IPS DF 6.9 (cell line): ENCODE data around the gene NPTN.
"Not testable (repeated sequence)": the region's sequence is repeated elsewhere in the genome, so short reads cannot be mapped to it uniquely, and the experiment has no call there.

Experiments
- DNase-seq: peaks from one replicate; pipeline ENCODE4 v3.0.0-alpha.2; 2013; ENCODE audit warnings: low read depth, low spot score
- H3K27ac ChIP-seq: one replicate; pipeline ENCODE4 v1.5.1; 2013; ENCODE audit warnings: low read length, control low read depth
- H3K27me3 ChIP-seq: 2 replicates; pipeline ENCODE4 v1.6.1; 2013; ENCODE audit warnings: mild to moderate bottlenecking, low read length; ENCODE audit not compliant: control insufficient read depth, insufficient read depth
- H3K36me3 ChIP-seq: 2 replicates; pipeline ENCODE4 v1.6.1; 2013; ENCODE audit warnings: low read length; ENCODE audit not compliant: control insufficient read depth, insufficient read depth
- H3K4me1 ChIP-seq: 2 replicates; pipeline ENCODE4 v1.6.1; 2013; ENCODE audit warnings: low read length; ENCODE audit not compliant: control insufficient read depth, insufficient read depth
- H3K4me3 ChIP-seq: 2 replicates; pipeline ENCODE4 v1.5.1; 2013; ENCODE audit warnings: mild to moderate bottlenecking, low read length
- H3K9me3 ChIP-seq: 2 replicates; pipeline ENCODE4 v1.6.1; 2013; ENCODE audit warnings: low read length, inconsistent platforms; ENCODE audit not compliant: control insufficient read depth, insufficient read depth
- WGBS: extraction: QIAGEN DNeasy Blood & Tissue Kit; methylation state at CpG from one replicate; pipeline ENCODE4 v1.1.7; 2013; ENCODE audit warnings: mixed read lengths, missing lambda C conversion rate; ENCODE audit not compliant: insufficient read length, insufficient coverage; 5-methylcytosine and 5-hydroxymethylcytosine counted together

Gene NPTN

DNA sequence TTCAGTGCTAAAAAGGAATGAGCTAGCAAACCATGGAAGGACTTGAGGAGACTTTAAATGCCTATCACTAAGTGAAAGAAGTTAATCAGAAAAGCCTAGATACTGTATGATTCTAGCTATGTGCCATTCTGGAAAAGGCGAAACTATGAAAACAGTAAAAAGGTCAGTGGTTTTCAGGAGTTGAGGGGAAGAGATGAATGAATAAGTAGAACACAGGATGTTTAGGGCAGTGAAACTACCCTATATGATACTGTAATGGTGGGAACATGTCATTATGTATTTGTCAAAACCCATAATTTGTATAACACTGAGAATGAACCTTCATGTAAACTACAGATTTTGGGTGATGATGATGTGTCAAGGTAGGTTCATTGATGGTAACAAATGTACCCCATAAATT, 41.4 kb upstream of the NPTN start:
- Histone ChIP-seq H3K4me3 (no peak overlapping the region), H3K9me3 (no peaks in the 10 kb centered on the region), H3K27ac (no peak overlapping the region), H3K36me3 (no peaks in the 10 kb centered on the region), H3K4me1 (no peaks in the 10 kb centered on the region), H3K27me3 (no peaks in the 10 kb centered on the region; the same call in 1 of the 2 replicates)
- no CpG with 5 or more reads among the region's 1 CpG for WGBS
- DNase-seq, result no peak

GRCh38 chr15:73660455-73660854, 27.3 kb upstream of the NPTN start:
- no peak overlapping the region for H3K4me3 ChIP-seq
- H3K27me3 ChIP-seq, result no peaks in the 10 kb centered on the region
- no peak for DNase-seq
- no peaks in the 10 kb centered on the region for H3K9me3 ChIP-seq
- H3K27ac ChIP-seq, result no peak overlapping the region
- H3K4me1 ChIP-seq, result no peaks in the 10 kb centered on the region
- no peaks in the 10 kb centered on the region for H3K36me3 ChIP-seq

DNA sequence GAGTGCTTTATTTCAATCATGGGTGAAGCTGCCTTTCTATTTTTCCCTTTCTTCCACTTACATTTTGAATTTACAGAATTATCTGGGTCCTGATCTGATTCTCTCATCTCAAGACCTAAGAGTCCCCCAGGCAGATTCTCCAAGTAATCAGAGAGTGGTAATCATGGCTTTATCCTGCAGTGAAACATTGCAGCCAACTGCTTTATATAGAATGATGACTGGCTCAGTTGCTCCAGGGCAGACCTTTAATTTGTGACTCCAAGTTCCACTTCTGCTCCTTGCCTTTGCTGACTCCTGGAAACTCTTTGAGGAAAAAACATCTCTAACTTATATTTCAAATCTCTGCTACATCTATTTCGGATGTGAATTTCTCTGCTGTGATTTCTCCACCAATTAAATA, 25.5 kb upstream of the NPTN start:
- 100% methylated on average over 1 of the region's 1 CpG for WGBS
- no peaks in the 10 kb centered on the region for H3K9me3 ChIP-seq
- H3K4me3 ChIP-seq, result no peak overlapping the region
- H3K27ac ChIP-seq, result no peak overlapping the region
- no peaks in the 10 kb centered on the region for H3K27me3 ChIP-seq
- H3K36me3 ChIP-seq, result no peaks in the 10 kb centered on the region
- DNase-seq, result no peak
- H3K4me1 ChIP-seq, result no peaks in the 10 kb centered on the region

DNA sequence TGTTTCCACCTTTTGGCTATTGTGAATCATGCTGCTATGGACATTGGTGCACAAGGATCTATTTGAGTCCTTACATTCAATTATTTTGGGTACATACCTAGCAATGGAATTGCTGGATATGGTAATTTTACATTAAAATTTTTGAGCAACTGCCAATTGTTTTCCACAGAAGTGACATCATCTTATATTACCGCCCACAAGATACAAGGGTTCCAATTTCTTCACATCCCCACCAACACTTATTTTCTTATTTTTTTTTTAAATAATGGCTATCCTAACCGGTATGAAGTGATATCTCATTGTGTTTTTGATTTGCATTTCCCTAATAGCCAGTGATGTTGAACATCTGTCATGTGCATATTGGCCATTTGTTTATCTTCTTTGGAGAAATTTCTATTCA, 22.5 kb upstream of the NPTN start:
- H3K36me3 ChIP-seq, result no peaks in the 10 kb centered on the region
- 100% methylated on average over 1 of the region's 2 CpGs for WGBS

DNA sequence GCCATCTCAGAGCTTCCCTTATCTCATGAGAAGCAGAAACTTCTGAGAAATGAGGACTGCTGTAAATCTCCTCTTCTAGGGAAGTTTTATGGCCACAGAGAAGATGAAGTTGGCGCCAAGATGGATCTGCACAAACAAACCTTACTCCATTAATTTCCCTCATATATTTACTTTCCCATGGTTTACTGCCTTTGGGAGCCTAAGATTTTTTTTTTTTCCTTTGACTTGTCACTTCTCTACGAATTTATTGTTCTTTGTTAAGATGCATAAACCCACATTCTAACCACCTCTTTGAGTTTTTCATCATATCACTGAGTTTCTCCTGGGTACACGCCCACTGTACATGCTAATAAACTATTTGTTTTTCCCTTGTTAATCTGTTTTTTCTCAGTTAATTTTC, 21.5 kb upstream of the NPTN start:
- Histone ChIP-seq H3K4me1 (no peaks in the 10 kb centered on the region), H3K27me3 (no peaks in the 10 kb centered on the region), H3K36me3 (no peaks in the 10 kb centered on the region), H3K9me3 (no peaks in the 10 kb centered on the region), H3K27ac (no peak overlapping the region), H3K4me3 (no peak overlapping the region)
- WGBS, result no CpG with 5 or more reads among the region's 3 CpGs
- DNase-seq, result no peak

More for the DNA sequence above, 22.5 kb upstream of the NPTN start:
- H3K4me1 ChIP-seq, result no peaks in the 10 kb centered on the region
- H3K27me3 ChIP-seq, result no peaks in the 10 kb centered on the region
- H3K4me3 ChIP-seq, result no peak overlapping the region
- H3K9me3 ChIP-seq, result no peaks in the 10 kb centered on the region
- H3K27ac ChIP-seq, result no peak overlapping the region
- DNase-seq, result no peak

DNA sequence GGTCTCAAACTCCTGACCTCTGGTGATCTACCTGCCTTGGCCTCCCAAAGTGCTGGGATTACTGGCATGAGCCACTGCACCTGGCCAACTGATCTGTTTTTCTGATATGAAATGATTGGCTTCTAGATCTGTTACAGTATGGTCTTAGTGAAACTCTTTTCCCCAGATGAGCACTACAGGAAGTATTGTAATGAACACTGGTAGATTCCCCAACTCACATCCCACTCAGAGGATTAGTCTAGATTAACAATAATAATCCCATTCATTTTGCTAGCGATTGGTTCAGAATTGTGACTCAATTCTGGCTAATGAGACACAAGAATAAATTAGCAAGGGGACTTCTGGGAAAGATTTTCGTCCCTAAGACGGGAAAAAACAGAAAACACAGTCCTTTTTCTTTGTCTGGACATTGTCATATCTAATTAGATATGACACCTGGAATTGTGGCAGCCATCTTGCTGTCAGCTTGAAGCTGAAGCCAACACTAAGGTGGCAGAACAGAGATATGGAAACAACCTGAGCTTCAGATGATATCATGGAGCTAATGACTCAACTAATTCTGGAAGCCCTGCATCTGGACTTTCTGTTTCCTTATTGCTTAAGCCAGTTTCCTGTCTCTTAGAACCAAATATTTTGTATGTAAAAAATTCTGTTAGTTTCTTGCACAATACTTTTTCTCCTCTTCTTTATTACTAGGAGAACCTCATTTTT, 17.4 kb upstream of the NPTN start:
- H3K4me3 ChIP-seq, result no peak overlapping the region
- DNase-seq, result no peak
- no peak overlapping the region for H3K27ac ChIP-seq
- no CpG with 5 or more reads among the region's 3 CpGs for WGBS
- no peaks in the 10 kb centered on the region for H3K36me3 ChIP-seq
- no peaks in the 10 kb centered on the region for H3K4me1 ChIP-seq
- no peaks in the 10 kb centered on the region for H3K27me3 ChIP-seq
- no peaks in the 10 kb centered on the region for H3K9me3 ChIP-seq

GRCh38 chr15:73648014-73648295, 14.8 kb upstream of the NPTN start:
- Histone ChIP-seq H3K4me3 (no peak overlapping the region), H3K27ac (no peak overlapping the region), H3K36me3 (no peaks in the 10 kb centered on the region), H3K4me1 (no peaks in the 10 kb centered on the region), H3K27me3 (no peaks in the 10 kb centered on the region), H3K9me3 (no peaks in the 10 kb centered on the region)
- DNase-seq, result no peak
- no CpG with 5 or more reads among the region's 2 CpGs for WGBS

GRCh38 chr15:73647259-73648013, 14.2 kb upstream of the NPTN start:
- H3K27me3 ChIP-seq, result no peaks in the 10 kb centered on the region
- no CpG with 5 or more reads among the region's 6 CpGs for WGBS
- no peak for DNase-seq
- H3K4me3 ChIP-seq, result no peak overlapping the region
- H3K27ac ChIP-seq, result no peak overlapping the region
- no peaks in the 10 kb centered on the region for H3K4me1 ChIP-seq
- H3K9me3 ChIP-seq, result no peaks in the 10 kb centered on the region
- no peaks in the 10 kb centered on the region for H3K36me3 ChIP-seq

DNA sequence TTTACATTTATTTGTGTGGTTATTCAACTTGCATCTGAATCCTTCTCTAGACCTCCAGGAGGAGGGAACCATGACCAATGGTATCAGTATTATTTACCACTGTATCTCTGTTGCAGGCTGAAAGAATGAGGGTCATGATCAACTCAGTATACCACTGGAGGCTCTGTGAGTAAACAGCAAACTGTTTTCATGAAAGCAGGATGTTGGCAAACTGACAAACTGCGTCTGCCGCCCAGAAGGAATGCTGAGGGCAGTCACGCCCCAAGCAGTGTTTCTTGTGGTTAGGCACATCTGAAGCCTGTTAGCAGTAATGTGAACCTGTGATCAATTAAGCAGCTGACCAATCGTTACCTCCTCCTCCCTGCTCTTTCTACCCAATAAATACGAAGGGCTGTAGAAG, 6.3 kb upstream of the NPTN start:
- H3K4me3 ChIP-seq, H3K4me1 ChIP-seq, DNase-seq, H3K36me3 ChIP-seq, H3K27me3 ChIP-seq, H3K9me3 ChIP-seq, H3K27ac ChIP-seq: not testable (repeated sequence)
- no CpG with 5 or more reads among the region's 5 CpGs for WGBS

DNA sequence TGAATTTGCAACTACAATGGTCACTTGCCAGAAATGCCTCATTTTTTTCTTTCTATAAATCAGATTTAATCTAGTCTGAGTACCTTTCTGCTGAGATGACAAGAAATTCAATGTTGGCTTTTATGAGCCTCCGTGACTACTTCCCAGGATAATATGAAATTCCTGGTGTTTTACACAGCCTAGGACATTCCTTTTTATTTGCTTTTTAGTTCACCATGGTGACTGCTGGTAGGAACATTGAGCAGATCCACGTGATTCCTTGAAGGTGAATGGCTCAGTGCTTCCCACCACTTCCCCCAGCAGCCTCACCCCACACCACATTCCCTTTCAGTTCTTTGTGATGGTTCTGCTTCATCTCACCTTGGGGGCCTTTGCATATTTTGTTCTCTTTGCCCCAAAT, 4.3 kb upstream of the NPTN start:
- Histone ChIP-seq H3K36me3 (no peaks in the 10 kb centered on the region), H3K27me3 (no peaks in the 10 kb centered on the region), H3K9me3 (no peaks in the 10 kb centered on the region), H3K4me3 (no peak overlapping the region), H3K27ac (no peak overlapping the region), H3K4me1 (peaks cover 1% of the 10 kb centered on the region; the same call in 1 of the 2 replicates)
- no CpG with 5 or more reads among the region's 2 CpGs for WGBS
- DNase-seq, result no peak

GRCh38 chr15:73633991-73634495, 854 bp upstream of the NPTN start:
- H3K27me3 ChIP-seq, result no peaks in the 10 kb centered on the region
- WGBS, result no CpG with 5 or more reads among the region's 6 CpGs
- no peaks in the 10 kb centered on the region for H3K9me3 ChIP-seq
- H3K4me1 ChIP-seq, result peaks cover 3% of the 10 kb centered on the region; the same call in 1 of the 2 replicates
- DNase-seq, result no peak
- H3K4me3 ChIP-seq, result no peak overlapping the region
- H3K27ac ChIP-seq, result no peak overlapping the region
- H3K36me3 ChIP-seq, result no peaks in the 10 kb centered on the region
